ENCODE data around the gene RGS9BP. TPM values are rescaled to one million over a fixed set of nuclear protein-coding genes. Genes with fewer than 3 reads are reported as not detected.
"Not testable (repeated sequence)": the region's sequence is repeated elsewhere in the genome, so short reads cannot be mapped to it uniquely, and the experiment has no call there.

The RGS9BP gene
- polyA plus RNA-seq, 10 donors: 0.08 to 0.99 (median 0.18) TPM; not detected in 2

- DNase-seq: no peak
These were observed 3.6 kb upstream of the RGS9BP start for GRCh38 chr19:32671883-32672593.

- no peak for DNase-seq
These were observed 2.8 kb upstream of the RGS9BP start for GRCh38 chr19:32672841-32673240.

GRCh38 chr19:32673573-32673972 is 2.1 kb upstream of the RGS9BP start:
- DNase-seq: no peak

GRCh38 chr19:32674153-32674930 is 1.3 kb upstream of the RGS9BP start:
- peak in 1 of 3 donors; percentile 27 for DNase-seq

- peak; percentile 99 to 100 (median 99) for DNase-seq
These were observed 523 bp upstream of the RGS9BP start, which contains the start of gene ANKRD27 for GRCh38 chr19:32674931-32675719. Gene ANKRD27 (minus strand): TSS chr19:32675180. CDS start chr19:32659015, 16,165 bp downstream.

- DNase-seq: peak in 1 of 3 donors; percentile 36
These were observed 692 bp downstream of the RGS9BP start for GRCh38 chr19:32676186-32676894.

- DNase-seq: peak in 1 of 3 donors; percentile 13
These were observed 1.3 kb downstream of the RGS9BP start for GRCh38 chr19:32676895-32677359.

GRCh38 chr19:32677657-32678056 is 2.0 kb downstream of the RGS9BP start:
- DNase-seq: peak in 1 of 3 donors; percentile 27

GRCh38 chr19:32680986-32681385 is 5.3 kb downstream of the RGS9BP start:
- no peak for DNase-seq

GRCh38 chr19:32682317-32682716 is 6.7 kb downstream of the RGS9BP start:
- DNase-seq: no peak

GRCh38 chr19:32686847-32687475 is 11.3 kb downstream of the RGS9BP start:
- DNase-seq: no peak

GRCh38 chr19:32687681-32688080 is 12.0 kb downstream of the RGS9BP start:
- DNase-seq: no peak

- DNase-seq: peak in 1 of 3 donors; percentile 19
These were observed 12.7 kb downstream of the RGS9BP start for GRCh38 chr19:32688311-32688710.

GRCh38 chr19:32691291-32691951 is 15.8 kb downstream of the RGS9BP start, which contains the start of gene NUDT19:
Gene NUDT19 (plus strand): TSS chr19:32691821. CDS start chr19:32691961, 140 bp downstream.
- DNase-seq: peak; percentile 67 to 90 (median 73)

GRCh38 chr19:32691952-32692726 is 16.5 kb downstream of the RGS9BP start:
- peak; percentile 47 to 93 (median 79) for DNase-seq

- DNase-seq: no peak
These were observed 17.0 kb downstream of the RGS9BP start for GRCh38 chr19:32692727-32693061.

- not testable (repeated sequence) for DNase-seq
These were observed 17.8 kb downstream of the RGS9BP start for GRCh38 chr19:32693151-32694108.

- DNase-seq: not testable (repeated sequence)
These were observed 18.7 kb downstream of the RGS9BP start for GRCh38 chr19:32694316-32694715.
